ENCODE results near the gene RAP1GAP2. TPM values are rescaled to one million over a fixed set of nuclear protein-coding genes. Genes with fewer than 3 reads are reported as not detected.

RAP1GAP2 gene
- polyA plus RNA-seq, 1 experiment, result 2.8 TPM

- Histone ChIP-seq H3K27me3 (ENCODE audit: control insufficient read depth, insufficient read depth, low read length) (no peaks in the 10 kb centered on the region), H3K27ac (ENCODE audit: low read depth, low read length) (no peak overlapping the region), H3K9me3 (ENCODE audit: control insufficient read depth, insufficient read depth, low read length) (peaks cover 19% of the 10 kb centered on the region; the same call in 1 of the 2 replicates), H3K4me3 (ENCODE audit: low read depth, low read length) (no peak overlapping the region)
- TF ChIP-seq CTCF (IDR thresholded peaks at IDR 0.05; ENCODE audit: low read depth, low read length), result no peak
- POLR2A ChIA-PET, result no interaction called here
- CTCF ChIA-PET, result no interaction called here
- no peak for DNase-seq (ENCODE audit: low read depth, low spot score)
These were observed 239.2 kb downstream of the RAP1GAP2 start for GRCh38 chr17:3035256-3035967.

GRCh38 chr17:3035968-3036280 lies 239.7 kb downstream of the RAP1GAP2 start:
- H3K9me3 ChIP-seq (ENCODE audit: control insufficient read depth, insufficient read depth, low read length), result peaks cover 14% of the 10 kb centered on the region; the same call in 1 of the 2 replicates
- no peak for TF ChIP-seq CTCF (IDR thresholded peaks at IDR 0.05; ENCODE audit: low read depth, low read length)
- no peaks in the 10 kb centered on the region for H3K27me3 ChIP-seq (ENCODE audit: control insufficient read depth, insufficient read depth, low read length)
- ChIA-PET CTCF (no interaction called here), POLR2A (no interaction called here)
- H3K27ac ChIP-seq (ENCODE audit: low read depth, low read length), result no peak overlapping the region
- no peak for DNase-seq (ENCODE audit: low read depth, low spot score)
- no peak overlapping the region for H3K4me3 ChIP-seq (ENCODE audit: low read depth, low read length)

- no peak overlapping the region for H3K27ac ChIP-seq (ENCODE audit: low read depth, low read length)
- H3K27me3 ChIP-seq (ENCODE audit: control insufficient read depth, insufficient read depth, low read length), result no peaks in the 10 kb centered on the region
- H3K4me3 ChIP-seq (ENCODE audit: low read depth, low read length), result no peak overlapping the region
- POLR2A ChIA-PET, result no interaction called here
- CTCF ChIA-PET, result no interaction called here
- peaks cover 13% of the 10 kb centered on the region; the same call in 1 of the 2 replicates for H3K9me3 ChIP-seq (ENCODE audit: control insufficient read depth, insufficient read depth, low read length)
- DNase-seq (ENCODE audit: low read depth, low spot score), result no peak
- no peak for TF ChIP-seq CTCF (IDR thresholded peaks at IDR 0.05; ENCODE audit: low read depth, low read length)
These were observed 240.6 kb downstream of the RAP1GAP2 start for GRCh38 chr17:3036800-3037199.

GRCh38 chr17:3037259-3037658 lies 241.0 kb downstream of the RAP1GAP2 start:
- CTCF ChIA-PET, result no interaction called here

More at GRCh38 chr17:3037259-3037658, 241.0 kb downstream of the RAP1GAP2 start:
- Histone ChIP-seq H3K9me3 (ENCODE audit: control insufficient read depth, insufficient read depth, low read length) (peaks cover 14% of the 10 kb centered on the region), H3K27me3 (ENCODE audit: control insufficient read depth, insufficient read depth, low read length) (no peaks in the 10 kb centered on the region), H3K4me3 (ENCODE audit: low read depth, low read length) (no peak overlapping the region), H3K27ac (ENCODE audit: low read depth, low read length) (no peak overlapping the region)
- POLR2A ChIA-PET, result no interaction called here
- TF ChIP-seq CTCF (IDR thresholded peaks at IDR 0.05; ENCODE audit: low read depth, low read length), result no peak
- DNase-seq (ENCODE audit: low read depth, low spot score), result no peak

Data from AG04450 (cell line).